Upper lobe of right lung (tissue), 1 donor: ENCODE results near the gene CDC5L. TPM values are rescaled to one million over a fixed set of nuclear protein-coding genes. Genes with fewer than 3 reads are reported as not detected.

Source experiments
- ATAC-seq: fragments of 200-7000 bp; cut with Tn5 transposase; one replicate; pipeline ENCODE4 v1.9.1; 2020; ENCODE audit warnings: mild to moderate bottlenecking, moderate library complexity
- DNase-seq: peaks from one replicate; pipeline ENCODE4 v3.0.0-alpha.2; 2020
- H3K27ac ChIP-seq: fragments of 200-600 bp; one replicate; pipeline ENCODE4 v1.8.0; 2022
- H3K27me3 ChIP-seq: fragments of 200-600 bp; one replicate; pipeline ENCODE4 v1.8.0; 2022; ENCODE audit warnings: mild to moderate bottlenecking
- H3K36me3 ChIP-seq: fragments of 200-600 bp; one replicate; pipeline ENCODE4 v1.8.0; 2022
- H3K4me1 ChIP-seq: fragments of 200-600 bp; one replicate; pipeline ENCODE4 v1.8.0; 2022
- H3K4me3 ChIP-seq: fragments of 200-600 bp; one replicate; pipeline ENCODE4 v1.8.0; 2022; ENCODE audit warnings: mild to moderate bottlenecking
- H3K9me3 ChIP-seq: fragments of 200-600 bp; one replicate; pipeline ENCODE4 v1.8.0; 2022
- intact Hi-C: fragments of 100-400 bp; cut with DNase I; formaldehyde crosslinking; loops from one replicate; pipeline ENCODE4 v1.11.0; 2022
- total RNA-seq: library from RNA; stranded (reverse); fragmentation: NEBNext Ultra II Directional; extraction: Animal tissue kit (Norgen Biotek cat#: 25700); gene quantifications from one replicate; pipeline ENCODE4 v1.2.1, GENCODE V29; 2021
- TF ChIP-seq, protein P1 (sequence below): fragments of 200-600 bp; IDR thresholded peaks from one replicate; pipeline ENCODE4 v1.8.0; 2022; ENCODE audit warnings: antibody characterized with exemption
- donor health status: DM: no; HTN: yes; CAD: no; lungs with severe emphysema.

CDC5L gene
- total RNA-seq, 1 donor from 2014 or later: 17.8 TPM

DNA sequence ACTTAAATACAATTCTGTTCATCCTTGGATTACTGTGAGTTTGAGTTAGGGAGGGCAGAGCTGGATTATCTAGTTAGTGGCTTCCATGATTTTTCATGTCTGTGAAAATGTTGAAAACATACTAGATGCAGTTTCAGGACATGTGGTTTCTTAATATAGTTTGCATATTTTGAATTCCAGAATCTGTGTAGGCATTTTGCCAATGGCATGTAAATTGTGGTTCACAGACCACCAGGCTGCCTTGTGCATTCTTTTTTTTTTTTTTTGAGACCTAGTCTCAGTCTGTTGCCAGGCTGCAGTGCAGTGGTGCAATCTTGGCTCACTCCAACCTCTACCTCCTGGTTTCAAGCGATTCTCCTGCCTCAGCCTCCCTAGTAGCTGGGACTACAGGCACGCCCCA is 42.8 kb downstream of the CDC5L start:
- peaks cover 54% of the 10 kb centered on the region for H3K36me3 ChIP-seq

DNA sequence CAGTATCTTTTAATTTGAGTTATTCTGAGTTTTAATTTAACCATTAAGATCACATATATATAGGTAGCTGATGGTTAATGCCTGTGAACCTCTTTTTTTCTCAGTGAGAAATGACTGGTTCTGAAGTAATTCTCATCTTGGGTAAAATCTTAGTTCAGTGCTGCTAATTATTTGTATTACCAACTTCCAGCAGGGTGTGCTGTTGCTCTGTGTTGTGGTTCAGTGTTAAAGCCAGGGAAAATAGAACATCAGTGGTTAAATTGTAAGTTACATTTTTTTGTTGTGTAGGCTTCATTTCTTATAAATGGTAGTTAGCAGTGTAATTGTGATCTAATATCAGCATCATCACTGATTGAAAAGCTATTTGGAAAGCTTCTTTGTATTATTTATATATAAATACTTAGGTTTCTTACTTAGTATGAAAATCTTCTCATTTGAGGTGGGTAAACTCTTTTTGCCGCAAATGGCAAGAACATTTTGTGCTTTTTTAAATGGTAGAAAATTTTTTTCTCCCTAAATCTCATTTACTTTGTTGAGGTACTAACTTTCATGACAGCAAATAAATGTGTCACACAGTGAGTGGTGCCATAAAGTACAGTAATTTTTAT is 43.7 kb downstream of the CDC5L start:
- ATAC-seq: peak; percentile 77
- H3K36me3 ChIP-seq: peaks cover 45% of the 10 kb centered on the region
- TF ChIP-seq, protein P1, sequence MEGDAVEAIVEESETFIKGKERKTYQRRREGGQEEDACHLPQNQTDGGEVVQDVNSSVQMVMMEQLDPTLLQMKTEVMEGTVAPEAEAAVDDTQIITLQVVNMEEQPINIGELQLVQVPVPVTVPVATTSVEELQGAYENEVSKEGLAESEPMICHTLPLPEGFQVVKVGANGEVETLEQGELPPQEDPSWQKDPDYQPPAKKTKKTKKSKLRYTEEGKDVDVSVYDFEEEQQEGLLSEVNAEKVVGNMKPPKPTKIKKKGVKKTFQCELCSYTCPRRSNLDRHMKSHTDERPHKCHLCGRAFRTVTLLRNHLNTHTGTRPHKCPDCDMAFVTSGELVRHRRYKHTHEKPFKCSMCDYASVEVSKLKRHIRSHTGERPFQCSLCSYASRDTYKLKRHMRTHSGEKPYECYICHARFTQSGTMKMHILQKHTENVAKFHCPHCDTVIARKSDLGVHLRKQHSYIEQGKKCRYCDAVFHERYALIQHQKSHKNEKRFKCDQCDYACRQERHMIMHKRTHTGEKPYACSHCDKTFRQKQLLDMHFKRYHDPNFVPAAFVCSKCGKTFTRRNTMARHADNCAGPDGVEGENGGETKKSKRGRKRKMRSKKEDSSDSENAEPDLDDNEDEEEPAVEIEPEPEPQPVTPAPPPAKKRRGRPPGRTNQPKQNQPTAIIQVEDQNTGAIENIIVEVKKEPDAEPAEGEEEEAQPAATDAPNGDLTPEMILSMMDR: peak; percentile 70
- intact Hi-C loops: no loop called here
- no peaks in the 10 kb centered on the region for H3K27me3 ChIP-seq
- no peak overlapping the region for H3K27ac ChIP-seq
- H3K4me1 ChIP-seq: no peaks in the 10 kb centered on the region
- H3K9me3 ChIP-seq: no peaks in the 10 kb centered on the region
- DNase-seq: no peak
- no peak overlapping the region for H3K4me3 ChIP-seq

More for the DNA sequence above, 42.8 kb downstream of the CDC5L start:
- intact Hi-C loops: no loop called here
- Histone ChIP-seq H3K9me3 (no peaks in the 10 kb centered on the region), H3K27me3 (no peaks in the 10 kb centered on the region), H3K4me3 (no peak overlapping the region), H3K27ac (no peak overlapping the region), H3K4me1 (no peaks in the 10 kb centered on the region)
- ATAC-seq (no peak), DNase-seq (no peak)
- TF ChIP-seq, protein P1: no peak

DNA sequence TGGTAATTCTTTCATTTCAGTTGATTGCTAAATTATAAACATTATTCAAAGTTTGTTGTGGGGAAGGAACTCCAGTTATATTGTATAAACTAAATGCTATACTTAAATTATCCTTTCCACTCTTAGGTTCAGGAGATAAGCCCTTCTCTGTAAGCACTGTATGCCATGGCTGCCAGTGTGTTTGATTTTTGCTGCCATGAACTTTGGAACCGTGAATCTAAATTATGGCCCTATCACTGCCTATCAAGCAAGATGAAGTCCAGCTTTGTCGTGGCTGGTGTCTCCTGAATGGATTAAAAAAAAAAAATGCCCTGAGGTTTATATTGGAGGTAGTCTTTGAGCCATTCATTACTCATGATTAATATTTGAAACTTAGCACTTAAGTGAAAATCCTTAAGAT is 44.7 kb downstream of the CDC5L start:
- H3K27me3 ChIP-seq: no peaks in the 10 kb centered on the region
- no peak overlapping the region for H3K27ac ChIP-seq
- intact Hi-C loops: no loop called here
- H3K4me3 ChIP-seq: no peak overlapping the region
- peaks cover 35% of the 10 kb centered on the region for H3K36me3 ChIP-seq
- H3K4me1 ChIP-seq: no peaks in the 10 kb centered on the region
- TF ChIP-seq, protein P1: no peak
- H3K9me3 ChIP-seq: no peaks in the 10 kb centered on the region
- DNase-seq (no peak), ATAC-seq (no peak)

DNA sequence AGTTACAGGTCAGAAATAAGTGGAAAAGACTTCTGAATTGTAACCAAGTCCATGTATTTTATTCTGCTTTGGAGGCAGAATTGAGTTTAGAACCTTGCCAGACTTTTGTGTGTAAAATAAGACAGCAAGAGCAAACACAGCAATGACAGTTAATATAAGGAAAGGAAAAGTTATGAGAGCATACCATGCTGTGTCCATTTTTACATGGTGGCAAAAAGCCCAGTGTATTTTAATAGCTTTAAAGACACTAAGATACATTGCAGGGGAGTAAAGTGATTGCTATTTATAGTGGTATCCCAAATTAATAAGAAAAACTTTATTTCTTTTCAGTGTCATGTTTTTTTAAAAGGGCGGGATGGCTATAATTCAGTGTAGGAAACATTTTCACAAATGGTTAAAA is 45.2 kb downstream of the CDC5L start:
- Histone ChIP-seq H3K4me3 (no peak overlapping the region), H3K27ac (no peak overlapping the region), H3K27me3 (no peaks in the 10 kb centered on the region), H3K9me3 (no peaks in the 10 kb centered on the region), H3K36me3 (peaks cover 30% of the 10 kb centered on the region), H3K4me1 (no peaks in the 10 kb centered on the region)
- DNase-seq: no peak
- no peak for ATAC-seq
- TF ChIP-seq, protein P1: no peak
- intact Hi-C loops: no loop called here

DNA sequence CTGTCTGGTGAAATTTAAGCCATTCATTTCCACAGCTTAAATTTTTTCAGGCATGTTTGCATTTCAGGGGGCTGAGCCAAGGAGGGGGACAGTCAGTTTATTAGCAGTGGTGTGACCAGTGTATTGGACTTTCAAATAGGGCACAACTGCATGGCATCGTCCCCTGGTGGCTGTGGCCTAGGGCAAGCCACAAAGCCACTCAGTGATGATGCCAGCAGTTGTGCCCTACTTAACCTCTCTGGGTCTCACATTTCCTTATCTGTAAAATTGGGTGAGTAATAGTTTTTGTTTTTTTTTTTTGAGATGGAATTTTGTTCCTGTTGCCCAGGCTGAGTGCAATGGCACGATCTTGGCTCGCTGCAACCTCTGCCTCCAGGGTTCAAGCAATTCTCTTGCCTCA is 48.0 kb downstream of the CDC5L start:
- intact Hi-C loops: no loop called here
- ATAC-seq: no peak
- H3K27ac ChIP-seq: no peak overlapping the region
- H3K4me3 ChIP-seq: no peak overlapping the region
- H3K9me3 ChIP-seq: no peaks in the 10 kb centered on the region
- H3K4me1 ChIP-seq: no peaks in the 10 kb centered on the region
- TF ChIP-seq, protein P1: no peak
- H3K27me3 ChIP-seq: no peaks in the 10 kb centered on the region
- DNase-seq: no peak
- H3K36me3 ChIP-seq: peaks cover 15% of the 10 kb centered on the region

DNA sequence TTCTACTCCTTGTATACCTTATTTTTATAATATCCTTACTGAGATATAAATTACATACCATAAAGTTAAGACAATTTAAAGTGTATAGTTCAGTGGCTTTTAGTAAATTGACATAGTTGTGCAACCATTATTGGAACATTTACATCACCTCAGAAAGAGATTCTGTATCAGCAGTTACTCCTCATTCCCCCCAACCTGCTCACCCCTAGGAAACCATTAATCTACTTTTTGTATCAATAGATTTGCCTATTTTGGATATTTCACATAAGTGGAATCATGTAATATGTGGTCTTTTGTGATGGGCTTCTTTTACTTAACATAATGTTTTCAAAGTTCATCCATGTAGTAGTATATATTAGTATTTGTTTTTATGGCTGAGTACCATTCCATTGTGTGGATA is 51.3 kb downstream of the CDC5L start:
- H3K4me3 ChIP-seq: no peak overlapping the region
- H3K27ac ChIP-seq: no peak overlapping the region
- no peak for DNase-seq
- intact Hi-C loops: no loop called here
- TF ChIP-seq, protein P1: no peak
- peaks cover 10% of the 10 kb centered on the region for H3K36me3 ChIP-seq
- ATAC-seq: no peak
- H3K9me3 ChIP-seq: peaks cover 8% of the 10 kb centered on the region
- no peaks in the 10 kb centered on the region for H3K27me3 ChIP-seq
- no peaks in the 10 kb centered on the region for H3K4me1 ChIP-seq
